ENCODE measurements around the gene CNTNAP2.

DNA sequence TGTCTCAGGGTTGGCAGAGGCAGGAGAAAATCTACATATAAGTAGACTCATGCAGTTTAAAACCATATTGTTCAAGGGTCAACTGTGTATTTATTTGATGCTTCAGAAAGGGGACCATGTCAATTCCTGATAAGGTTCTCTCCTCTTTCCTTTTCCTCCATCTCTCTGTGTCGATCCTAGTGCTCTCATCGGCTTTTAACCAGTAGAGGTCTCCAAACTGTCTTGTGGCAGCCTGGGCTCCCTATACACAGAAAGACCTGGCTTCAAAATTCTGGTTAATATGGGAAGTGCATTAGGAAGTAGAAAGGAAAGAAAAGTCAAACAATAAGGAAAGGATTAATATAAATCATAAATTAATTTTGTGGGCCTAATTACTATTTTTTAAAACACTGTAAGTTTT is 2169.5 kb downstream of the CNTNAP2 start:
- TF ChIP-seq, protein P1, sequence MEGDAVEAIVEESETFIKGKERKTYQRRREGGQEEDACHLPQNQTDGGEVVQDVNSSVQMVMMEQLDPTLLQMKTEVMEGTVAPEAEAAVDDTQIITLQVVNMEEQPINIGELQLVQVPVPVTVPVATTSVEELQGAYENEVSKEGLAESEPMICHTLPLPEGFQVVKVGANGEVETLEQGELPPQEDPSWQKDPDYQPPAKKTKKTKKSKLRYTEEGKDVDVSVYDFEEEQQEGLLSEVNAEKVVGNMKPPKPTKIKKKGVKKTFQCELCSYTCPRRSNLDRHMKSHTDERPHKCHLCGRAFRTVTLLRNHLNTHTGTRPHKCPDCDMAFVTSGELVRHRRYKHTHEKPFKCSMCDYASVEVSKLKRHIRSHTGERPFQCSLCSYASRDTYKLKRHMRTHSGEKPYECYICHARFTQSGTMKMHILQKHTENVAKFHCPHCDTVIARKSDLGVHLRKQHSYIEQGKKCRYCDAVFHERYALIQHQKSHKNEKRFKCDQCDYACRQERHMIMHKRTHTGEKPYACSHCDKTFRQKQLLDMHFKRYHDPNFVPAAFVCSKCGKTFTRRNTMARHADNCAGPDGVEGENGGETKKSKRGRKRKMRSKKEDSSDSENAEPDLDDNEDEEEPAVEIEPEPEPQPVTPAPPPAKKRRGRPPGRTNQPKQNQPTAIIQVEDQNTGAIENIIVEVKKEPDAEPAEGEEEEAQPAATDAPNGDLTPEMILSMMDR (conservative IDR thresholded peaks at IDR 0.05; ENCODE audit: low read length): peak; percentile 74
- TF ChIP-seq EZH2phosphoT487 (IDR thresholded peaks at IDR 0.05; ENCODE audit: borderline replicate concordance, low read depth, low read length): no peak
